Ecto neural progenitor cell (in vitro differentiated cells): ENCODE data around the gene SPOP.

Experiments used
- DNase-seq: peaks from one replicate; pipeline ENCODE4 v3.0.0-alpha.2; 2018; ENCODE audit warnings: low spot score

SPOP gene

GRCh38 chr17:49549691-49550678 lies 127.9 kb downstream of the SPOP start:
- no peak for DNase-seq

GRCh38 chr17:49549311-49549605 lies 128.6 kb downstream of the SPOP start:
- no peak for DNase-seq
